Upper lobe of left lung (tissue), 4 donors: ENCODE data around the gene GJC1.

Experiments used
- POLR2AphosphoS5 ChIP-seq, 2 donors: sonication (generic); formaldehyde crosslinking; IDR thresholded peaks; one replicate each; pipeline ENCODE4 v1.5.1; 2017; ENCODE audit warnings: antibody characterized with exemption in 2 of 2
- TF ChIP-seq, protein P1 (sequence below), 6 experiments: fragments of 450-650 bp in 4 of 6; fragments of 200-600 bp in 2 of 6; sonication (generic) in 2 of 6; IDR thresholded peaks; one replicate each; pipeline ENCODE4 v1.5.1; 2016 to 2019; ENCODE audit warnings: antibody characterized with exemption in 6 of 6

DNA sequence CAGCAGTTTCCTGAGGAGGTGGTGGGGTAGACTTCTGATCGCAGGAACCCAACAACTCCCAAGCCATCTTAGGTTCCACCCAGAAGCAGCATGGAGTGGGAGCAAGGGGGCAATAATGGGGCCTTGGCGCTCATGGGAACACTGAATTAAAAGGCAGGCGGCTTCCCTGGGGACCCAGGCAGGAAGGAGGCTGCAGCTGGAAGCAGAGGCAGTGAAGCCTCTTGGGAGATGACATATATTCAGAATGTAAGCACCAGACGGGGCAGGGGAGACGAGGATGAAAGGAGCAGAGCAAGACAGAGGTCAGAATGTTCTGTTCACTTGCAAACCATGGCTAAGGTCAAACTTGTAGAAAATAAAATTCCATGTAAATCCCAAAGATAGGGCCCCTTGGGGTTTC is 20.5 kb upstream of the GJC1 start:
- peak in 1 of 2 donors; percentile 19 for TF ChIP-seq POLR2AphosphoS5 (IDR thresholded peaks at IDR 0.05)
- TF ChIP-seq, protein P1, sequence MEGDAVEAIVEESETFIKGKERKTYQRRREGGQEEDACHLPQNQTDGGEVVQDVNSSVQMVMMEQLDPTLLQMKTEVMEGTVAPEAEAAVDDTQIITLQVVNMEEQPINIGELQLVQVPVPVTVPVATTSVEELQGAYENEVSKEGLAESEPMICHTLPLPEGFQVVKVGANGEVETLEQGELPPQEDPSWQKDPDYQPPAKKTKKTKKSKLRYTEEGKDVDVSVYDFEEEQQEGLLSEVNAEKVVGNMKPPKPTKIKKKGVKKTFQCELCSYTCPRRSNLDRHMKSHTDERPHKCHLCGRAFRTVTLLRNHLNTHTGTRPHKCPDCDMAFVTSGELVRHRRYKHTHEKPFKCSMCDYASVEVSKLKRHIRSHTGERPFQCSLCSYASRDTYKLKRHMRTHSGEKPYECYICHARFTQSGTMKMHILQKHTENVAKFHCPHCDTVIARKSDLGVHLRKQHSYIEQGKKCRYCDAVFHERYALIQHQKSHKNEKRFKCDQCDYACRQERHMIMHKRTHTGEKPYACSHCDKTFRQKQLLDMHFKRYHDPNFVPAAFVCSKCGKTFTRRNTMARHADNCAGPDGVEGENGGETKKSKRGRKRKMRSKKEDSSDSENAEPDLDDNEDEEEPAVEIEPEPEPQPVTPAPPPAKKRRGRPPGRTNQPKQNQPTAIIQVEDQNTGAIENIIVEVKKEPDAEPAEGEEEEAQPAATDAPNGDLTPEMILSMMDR (IDR thresholded peaks at IDR 0.05), result no peak
